ENCODE results near the gene CTH. TPM values are rescaled to one million over a fixed set of nuclear protein-coding genes. Genes with fewer than 3 reads are reported as not detected.

CTH gene
- total RNA-seq, 1 donor from 2014 or later, result 9.7 TPM

GRCh38 chr1:70397013-70397412 is 14.1 kb upstream of the CTH start:
- Mint-ChIP-seq H3K27ac (ENCODE audit: unreplicated experiment) (no peak overlapping the region), H3K27me3 (ENCODE audit: unreplicated experiment) (peaks cover 25% of the 10 kb centered on the region), H3K9me3 (ENCODE audit: unreplicated experiment) (no peaks in the 10 kb centered on the region), H3K36me3 (ENCODE audit: unreplicated experiment) (no peaks in the 10 kb centered on the region), H3K4me3 (ENCODE audit: unreplicated experiment) (no peak overlapping the region), H3K4me1 (ENCODE audit: unreplicated experiment) (no peaks in the 10 kb centered on the region)
- no peak for TF ChIP-seq CTCF (IDR thresholded peaks at IDR 0.05)
- DNase-seq (ENCODE audit: extremely low spot score, unreplicated experiment), result no peak

- DNase-seq (ENCODE audit: extremely low spot score, unreplicated experiment), result no peak
- H3K36me3 Mint-ChIP-seq (ENCODE audit: unreplicated experiment), result no peaks in the 10 kb centered on the region
These were observed 10.7 kb upstream of the CTH start for GRCh38 chr1:70400335-70400734.

GRCh38 chr1:70401974-70402373 is 9.1 kb upstream of the CTH start:
- H3K27me3 Mint-ChIP-seq (ENCODE audit: unreplicated experiment), result peaks cover 34% of the 10 kb centered on the region
- no peaks in the 10 kb centered on the region for H3K4me1 Mint-ChIP-seq (ENCODE audit: unreplicated experiment)
- no peaks in the 10 kb centered on the region for H3K36me3 Mint-ChIP-seq (ENCODE audit: unreplicated experiment)
- TF ChIP-seq CTCF (IDR thresholded peaks at IDR 0.05), result no peak
- no peak overlapping the region for H3K4me3 Mint-ChIP-seq (ENCODE audit: unreplicated experiment)
- DNase-seq (ENCODE audit: extremely low spot score, unreplicated experiment), result no peak
- H3K9me3 Mint-ChIP-seq (ENCODE audit: unreplicated experiment), result no peaks in the 10 kb centered on the region
- no peak overlapping the region for H3K27ac Mint-ChIP-seq (ENCODE audit: unreplicated experiment)

More at GRCh38 chr1:70400335-70400734, 10.7 kb upstream of the CTH start:
- H3K27me3 Mint-ChIP-seq (ENCODE audit: unreplicated experiment), result peaks cover 37% of the 10 kb centered on the region
- H3K4me3 Mint-ChIP-seq (ENCODE audit: unreplicated experiment), result no peak overlapping the region
- no peak for TF ChIP-seq CTCF (IDR thresholded peaks at IDR 0.05)
- H3K9me3 Mint-ChIP-seq (ENCODE audit: unreplicated experiment), result no peaks in the 10 kb centered on the region
- no peak overlapping the region for H3K27ac Mint-ChIP-seq (ENCODE audit: unreplicated experiment)
- H3K4me1 Mint-ChIP-seq (ENCODE audit: unreplicated experiment), result no peaks in the 10 kb centered on the region

- TF ChIP-seq CTCF (IDR thresholded peaks at IDR 0.05), result no peak
- Mint-ChIP-seq H3K27me3 (ENCODE audit: unreplicated experiment) (peaks cover 24% of the 10 kb centered on the region), H3K9me3 (ENCODE audit: unreplicated experiment) (no peaks in the 10 kb centered on the region), H3K4me3 (ENCODE audit: unreplicated experiment) (no peak overlapping the region), H3K4me1 (ENCODE audit: unreplicated experiment) (no peaks in the 10 kb centered on the region), H3K36me3 (ENCODE audit: unreplicated experiment) (no peaks in the 10 kb centered on the region), H3K27ac (ENCODE audit: unreplicated experiment) (no peak overlapping the region)
- DNase-seq (ENCODE audit: extremely low spot score, unreplicated experiment), result no peak
These were observed 7.3 kb upstream of the CTH start for GRCh38 chr1:70403759-70404158.

- no peak for DNase-seq (ENCODE audit: extremely low spot score, unreplicated experiment)
- TF ChIP-seq CTCF (IDR thresholded peaks at IDR 0.05), result no peak
- H3K27ac Mint-ChIP-seq (ENCODE audit: unreplicated experiment), result no peak overlapping the region
These were observed 5.2 kb upstream of the CTH start for GRCh38 chr1:70405780-70406416.

More at GRCh38 chr1:70405780-70406416, 5.2 kb upstream of the CTH start:
- H3K36me3 Mint-ChIP-seq (ENCODE audit: unreplicated experiment), result no peaks in the 10 kb centered on the region
- H3K4me3 Mint-ChIP-seq (ENCODE audit: unreplicated experiment), result no peak overlapping the region
- H3K27me3 Mint-ChIP-seq (ENCODE audit: unreplicated experiment), result peaks cover 18% of the 10 kb centered on the region
- H3K4me1 Mint-ChIP-seq (ENCODE audit: unreplicated experiment), result peaks cover 6% of the 10 kb centered on the region
- H3K9me3 Mint-ChIP-seq (ENCODE audit: unreplicated experiment), result no peaks in the 10 kb centered on the region

Measured in osteocyte (in vitro differentiated cells).